OCI-LY7 (cell line): ENCODE results near the gene CCDC124. TPM values are rescaled to one million over a fixed set of nuclear protein-coding genes. Genes with fewer than 3 reads are reported as not detected.

ENCODE experiments used
- BruUV-seq: library from RNA; stranded (reverse); fragments of 400-500 nt; replicated peaks from 2 replicates; lab custom pipeline; 2021; lab: Mats Ljungman, UMichigan
- CTCF ChIA-PET: fragments of 300-600 bp; sonication (Branson Sonifier 250); formaldehyde crosslinking; loops from one replicate; lab custom pipeline; 2022; ENCODE audit warnings: antibody characterized with exemption; ENCODE audit not compliant: unreplicated experiment; lab: Charles Lee
- POLR2A ChIA-PET: fragments of 300-600 bp; sonication (Branson Sonifier 250); formaldehyde crosslinking; loops from one replicate; lab custom pipeline; 2022; ENCODE audit warnings: antibody characterized with exemption; lab: Charles Lee
- DNase-seq: peaks from one replicate; pipeline ENCODE4 v3.0.0-alpha.2; 2015; ENCODE audit warnings: low spot score
- H2AFZ ChIP-seq: fragments of 200-600 bp; sonication (generic), shearing (Covaris generic); 2 replicates; pipeline ENCODE4 v1.6.1; 2014; ENCODE audit warnings: mild to moderate bottlenecking, antibody characterized with exemption, low read length, moderate library complexity
- H3K27ac ChIP-seq: fragments of 200-600 bp; sonication (generic); 2 replicates; pipeline ENCODE4 v1.5.1; 2014; ENCODE audit warnings: mixed run types, low read depth, mild to moderate bottlenecking, moderate library complexity, low read length, inconsistent platforms; ENCODE audit not compliant: poor library complexity, severe bottlenecking
- H3K36me3 ChIP-seq: fragments of 200-600 bp; sonication (generic); 2 replicates; pipeline ENCODE4 v1.6.1; 2014; ENCODE audit warnings: mild to moderate bottlenecking, antibody characterized with exemption, low read length, moderate library complexity, mixed read lengths; ENCODE audit not compliant: insufficient read depth
- H3K4me1 ChIP-seq: fragments of 200-600 bp; sonication (generic); 2 replicates; pipeline ENCODE4 v1.5.1; 2014; ENCODE audit warnings: mild to moderate bottlenecking, low read length; ENCODE audit not compliant: insufficient read depth, poor library complexity, severe bottlenecking
- H3K4me2 ChIP-seq: fragments of 200-600 bp; sonication (generic); 2 replicates; pipeline ENCODE4 v1.6.1; 2014; ENCODE audit warnings: mild to moderate bottlenecking, low read length
- H3K4me3 ChIP-seq: fragments of 200-600 bp; sonication (generic); 2 replicates; pipeline ENCODE4 v1.5.1; 2014; ENCODE audit warnings: mild to moderate bottlenecking, low read depth, low read length; ENCODE audit not compliant: poor library complexity, severe bottlenecking
- H3K79me2 ChIP-seq: fragments of 200-600 bp; sonication (generic); 2 replicates; pipeline ENCODE4 v1.6.1; 2016; ENCODE audit warnings: low read depth, mild to moderate bottlenecking, low read length, moderate library complexity, mixed read lengths; ENCODE audit not compliant: insufficient read depth
- H3K9me2 ChIP-seq: fragments of 200-600 bp; sonication (generic); 2 replicates; pipeline ENCODE4 v1.6.1; 2016; ENCODE audit warnings: mild to moderate bottlenecking, low read length, mixed read lengths; ENCODE audit not compliant: insufficient read depth
- H3K9me3 ChIP-seq: fragments of 200-600 bp; sonication (generic); 2 replicates; pipeline ENCODE4 v1.6.1; 2014; ENCODE audit warnings: mild to moderate bottlenecking, mixed run types, low read length, mixed read lengths
- H4K20me1 ChIP-seq: fragments of 200-600 bp; sonication (generic); 2 replicates; pipeline ENCODE4 v1.6.1; 2014; ENCODE audit warnings: mild to moderate bottlenecking, antibody characterized with exemption, low read length, moderate library complexity, mixed read lengths; ENCODE audit not compliant: insufficient read depth
- CTCF ChIP-seq: fragments of 200-600 bp; sonication (generic); conservative IDR thresholded peaks from 2 replicates; pipeline ENCODE4 v1.5.1; 2014; ENCODE audit warnings: mild to moderate bottlenecking, antibody characterized with exemption, low read length, moderate library complexity, mixed read lengths
- EZH2phosphoT487 ChIP-seq: fragments of 200-600 bp; sonication (generic); IDR thresholded peaks from 2 replicates; pipeline ENCODE4 v1.6.1; 2018; ENCODE audit warnings: low read depth, borderline replicate concordance, mild to moderate bottlenecking, mixed run types, antibody characterized with exemption, low read length, moderate library complexity, mixed read lengths
- intact Hi-C: fragments of 100-400 bp; cut with micrococcal nuclease; formaldehyde crosslinking; loops from one replicate; pipeline ENCODE4 v1.10.0; 2022; ENCODE audit not compliant: unreplicated experiment
- total RNA-seq, 2 experiments: library from RNA; depleted of rRNA in 1 of 2; stranded (reverse); fragments of >200 nt in 1 of 2; shearing (Covaris generic) in 1 of 2; gene quantifications; 2 replicates each; pipeline ENCODE4 v1.2.3, GENCODE V29; 2014 to 2022

CCDC124 gene
- total RNA-seq, 2 experiments from 2014 or later: 57.5 to 106 TPM

GRCh38 chr19:17947815-17948513, 15.1 kb downstream of the CCDC124 start:
- Histone ChIP-seq H3K4me2 (peak overlapping the region; percentile 69), H3K4me3 (peak overlapping the region; percentile 65), H3K36me3 (peaks cover 17% of the 10 kb centered on the region), H3K9me2 (no peaks in the 10 kb centered on the region), H3K79me2 (no peaks in the 10 kb centered on the region), H4K20me1 (no peaks in the 10 kb centered on the region), H2AFZ (peak overlapping the region; percentile 46; the same call in 1 of the 2 replicates), H3K4me1 (peaks cover 42% of the 10 kb centered on the region), H3K9me3 (no peaks in the 10 kb centered on the region), H3K27ac (peak overlapping the region; percentile 25)
- BruUV-seq: no TSS peak
- POLR2A ChIA-PET: interaction anchor here (0.5 to 1.6 kb wide), 3 partner anchors 10 to 103 kb away, joined by 3 to 4 read pairs (median 3); partner anchors contain the start of gene CCDC124
- intact Hi-C loops: loop anchor here (10.0 kb wide), 1 partner anchor 147 kb away; the partner anchor contains the start of gene MAST3
- peak; percentile 98 for DNase-seq
- CTCF ChIA-PET: interaction anchor here (0.6 to 1.2 kb wide), 3 partner anchors 19 to 50 kb away, joined by 3 to 7 read pairs (median 3); partner anchors contain the start of gene KCNN1
- no peak for TF ChIP-seq EZH2phosphoT487
- TF ChIP-seq CTCF: no peak

- no peak for DNase-seq
Measured at GRCh38 chr19:17948514-17948900, 15.7 kb downstream of the CCDC124 start.

More at GRCh38 chr19:17948514-17948900, 15.7 kb downstream of the CCDC124 start:
- H3K9me3 ChIP-seq: no peaks in the 10 kb centered on the region
- ChIA-PET CTCF (interaction anchor here (0.6 to 1.2 kb wide), 2 partner anchors 31 to 49 kb away, joined by 3 read pairs; no protein-coding TSS in a partner anchor), POLR2A (interaction anchor here (0.5 to 1.6 kb wide), 3 partner anchors 10 to 102 kb away, joined by 3 read pairs; no protein-coding TSS in a partner anchor)
- H3K79me2 ChIP-seq: no peaks in the 10 kb centered on the region
- peak overlapping the region; percentile 46; the same call in 1 of the 2 replicates for H2AFZ ChIP-seq
- intact Hi-C loops: loop anchor here (10.0 kb wide), 1 partner anchor 146 kb away; the partner anchor contains the start of gene MAST3
- H3K36me3 ChIP-seq: peaks cover 15% of the 10 kb centered on the region
- no peaks in the 10 kb centered on the region for H3K9me2 ChIP-seq
- H3K4me3 ChIP-seq: peak overlapping the region; percentile 65
- peak overlapping the region; percentile 69 for H3K4me2 ChIP-seq
- no peaks in the 10 kb centered on the region for H4K20me1 ChIP-seq
- H3K27ac ChIP-seq: peak overlapping the region; percentile 25
- peaks cover 42% of the 10 kb centered on the region for H3K4me1 ChIP-seq
- BruUV-seq: no TSS peak
- TF ChIP-seq EZH2phosphoT487 (no peak), CTCF (no peak)
